IMR-90 (cell line): ENCODE results near the gene DHRS7B. TPM values are rescaled to one million over a fixed set of nuclear protein-coding genes. Genes with fewer than 3 reads are reported as not detected.

Experiments used
- ATAC-seq: fragments of 200-7000 bp; cut with Tn5 transposase; 2 replicates; pipeline ENCODE4 v1.9.1; 2020; ENCODE audit warnings: low read depth, mild to moderate bottlenecking, moderate library complexity
- BruUV-seq: library from RNA; stranded (reverse); fragments of 400-500 nt; replicated peaks from 2 replicates; lab custom pipeline; 2021; lab: Mats Ljungman, UMichigan
- CTCF ChIA-PET: fragments of 300-600 bp; formaldehyde crosslinking; extraction: SDS; loops from one replicate; lab custom pipeline; 2021; ENCODE audit warnings: antibody characterized with exemption; lab: Yijun Ruan, JAX
- POLR2A ChIA-PET: fragments of 300-600 bp; sonication (Branson Sonifier 250); formaldehyde crosslinking; loops from one replicate; lab custom pipeline; 2022; ENCODE audit warnings: antibody characterized with exemption; ENCODE audit not compliant: unreplicated experiment; lab: Charles Lee
- DNase-seq: peaks from one replicate; pipeline ENCODE4 v3.0.0; 2013
- H2AFZ ChIP-seq: replicated peaks from 2 replicates; pipeline ENCODE3; 2013; ENCODE audit warnings: low read length, mild to moderate bottlenecking; ENCODE audit not compliant: poor library complexity
- H2AK5ac ChIP-seq: 2 replicates; pipeline ENCODE4 v1.6.1; 2013; ENCODE audit warnings: low read depth, low read length, inconsistent platforms
- H2AK9ac ChIP-seq: replicated peaks from 2 replicates; pipeline ENCODE3; 2013; ENCODE audit warnings: mild to moderate bottlenecking, low read depth, low read length, moderate library complexity; ENCODE audit not compliant: poor library complexity
- H2BK120ac ChIP-seq: 2 replicates; pipeline ENCODE4 v1.6.1; 2013; ENCODE audit warnings: low read depth, low read length, inconsistent platforms
- H2BK15ac ChIP-seq: 3 replicates; pipeline ENCODE4 v1.6.1; 2013; ENCODE audit warnings: low read depth, low read length, inconsistent platforms
- H2BK20ac ChIP-seq: 2 replicates; pipeline ENCODE4 v1.6.1; 2013; ENCODE audit warnings: low read depth, mild to moderate bottlenecking, inconsistent platforms, low read length, moderate library complexity
- H2BK5ac ChIP-seq: 2 replicates; pipeline ENCODE4 v1.6.1; 2013; ENCODE audit warnings: mild to moderate bottlenecking, low read depth, low read length, inconsistent platforms; ENCODE audit not compliant: poor library complexity, severe bottlenecking
- H3K14ac ChIP-seq: replicated peaks from 2 replicates; pipeline ENCODE4 v1.6.1; 2013; ENCODE audit warnings: low read depth, low read length, inconsistent platforms
- H3K18ac ChIP-seq: 2 replicates; pipeline ENCODE4 v1.6.1; 2013; ENCODE audit warnings: low read depth, low read length, control low read depth
- H3K23ac ChIP-seq: 2 replicates; pipeline ENCODE4 v1.6.1; 2013; ENCODE audit warnings: low read depth, low read length, inconsistent platforms
- H3K27ac ChIP-seq: 2 replicates; pipeline ENCODE4 v1.5.1; 2013; ENCODE audit warnings: mild to moderate bottlenecking, control low read depth, low read length; ENCODE audit not compliant: insufficient read depth
- H3K27me3 ChIP-seq: 2 replicates; pipeline ENCODE4 v1.6.1; 2013; ENCODE audit warnings: low read length; ENCODE audit not compliant: control insufficient read depth, insufficient read depth
- H3K36me3 ChIP-seq: 2 replicates; pipeline ENCODE4 v1.6.1; 2013; ENCODE audit warnings: low read length, mixed read lengths; ENCODE audit not compliant: control insufficient read depth, insufficient read depth
- H3K4ac ChIP-seq: 2 replicates; pipeline ENCODE4 v1.6.1; 2013; ENCODE audit warnings: low read depth, low read length, inconsistent platforms
- H3K4me1 ChIP-seq: 2 replicates; pipeline ENCODE4 v1.6.1; 2013; ENCODE audit warnings: low read length, mixed read lengths; ENCODE audit not compliant: control insufficient read depth, insufficient read depth
- H3K4me2 ChIP-seq: 2 replicates; pipeline ENCODE4 v1.6.1; 2013; ENCODE audit warnings: low read depth, mild to moderate bottlenecking, control low read depth, low read length, moderate library complexity
- H3K4me3 ChIP-seq: 2 replicates; pipeline ENCODE4 v1.5.1; 2013; ENCODE audit warnings: low read depth, mild to moderate bottlenecking, control low read depth, low read length, moderate library complexity; ENCODE audit not compliant: insufficient read depth
- H3K56ac ChIP-seq: 2 replicates; pipeline ENCODE4 v1.6.1; 2013; ENCODE audit warnings: low read length, inconsistent platforms; ENCODE audit not compliant: insufficient read depth; ENCODE audit errors: extremely low read depth
- H3K79me1 ChIP-seq, 2 experiments: 2 replicates each; pipeline ENCODE4 v1.6.1; 2013; ENCODE audit warnings: low read length in 2 of 2, inconsistent platforms in 1 of 2, low read depth in 1 of 2
- H3K9ac ChIP-seq: 2 replicates; pipeline ENCODE4 v1.6.1; 2013; ENCODE audit warnings: low read depth, low read length, control low read depth
- H3K9me1 ChIP-seq: 2 replicates; pipeline ENCODE4 v1.6.1; 2013; ENCODE audit warnings: low read length, inconsistent platforms; ENCODE audit not compliant: insufficient read depth
- H3K9me3 ChIP-seq: 2 replicates; pipeline ENCODE4 v1.6.1; 2013; ENCODE audit warnings: low read length; ENCODE audit not compliant: control insufficient read depth, insufficient read depth
- H4K20me1 ChIP-seq: 2 replicates; pipeline ENCODE4 v1.6.1; 2013; ENCODE audit warnings: low read length, inconsistent platforms; ENCODE audit not compliant: insufficient read depth
- H4K5ac ChIP-seq: 2 replicates; pipeline ENCODE4 v1.6.1; 2013; ENCODE audit warnings: mild to moderate bottlenecking, low read depth, low read length, control low read depth
- H4K8ac ChIP-seq, 2 experiments: 2 replicates each; pipeline ENCODE4 v1.6.1; 2013; ENCODE audit warnings: low read depth in 2 of 2, low read length in 2 of 2, control low read depth in 1 of 2, inconsistent platforms in 1 of 2
- H4K91ac ChIP-seq: 2 replicates; pipeline ENCODE4 v1.6.1; 2013; ENCODE audit warnings: low read depth, low read length, inconsistent platforms; ENCODE audit not compliant: insufficient read depth
- BHLHE40 ChIP-seq: fragments of 150-350 bp; IDR thresholded peaks from 2 replicates; pipeline ENCODE4 v1.6.1; 2016; ENCODE audit warnings: mild to moderate bottlenecking, low read depth, low read length
- CEBPB ChIP-seq: IDR thresholded peaks from 2 replicates; pipeline ENCODE4 v1.6.1; 2012; ENCODE audit warnings: low read depth, low read length, improper control_type of control experiment
- CHD1 ChIP-seq: IDR thresholded peaks from 2 replicates; pipeline ENCODE4 v1.6.1; 2012; ENCODE audit warnings: low read depth, low read length, improper control_type of control experiment
- ELK1 ChIP-seq: fragments of 150-350 bp; IDR thresholded peaks from 2 replicates; pipeline ENCODE4 v1.6.1; 2016; ENCODE audit warnings: low read depth, mild to moderate bottlenecking, low read length, moderate library complexity, borderline replicate concordance
- FOS ChIP-seq: fragments of 150-350 bp; IDR thresholded peaks from 2 replicates; pipeline ENCODE4 v1.6.1; 2016; ENCODE audit warnings: low read depth, low read length
- MAFK ChIP-seq: IDR thresholded peaks from 2 replicates; pipeline ENCODE4 v1.6.1; 2012; ENCODE audit warnings: low read depth, low read length, improper control_type of control experiment
- MAZ ChIP-seq: IDR thresholded peaks from 2 replicates; pipeline ENCODE4 v1.6.1; 2012; ENCODE audit warnings: low read depth, mild to moderate bottlenecking, low read length, improper control_type of control experiment, moderate library complexity, borderline replicate concordance
- MXI1 ChIP-seq: IDR thresholded peaks from 2 replicates; pipeline ENCODE4 v1.6.1; 2012; ENCODE audit warnings: low read depth, mild to moderate bottlenecking, low read length, moderate library complexity, borderline replicate concordance
- NFE2L2 ChIP-seq: fragments of 150-350 bp; IDR thresholded peaks from 2 replicates; pipeline ENCODE4 v1.6.1; 2016; ENCODE audit warnings: low read depth, mild to moderate bottlenecking, low read length
- POLR2A ChIP-seq: IDR thresholded peaks from 2 replicates; pipeline ENCODE4 v1.6.1; 2012; ENCODE audit warnings: mild to moderate bottlenecking, low read depth, low read length
- RAD21 ChIP-seq: IDR thresholded peaks from 2 replicates; pipeline ENCODE4 v1.6.1; 2012; ENCODE audit warnings: low read length, improper control_type of control experiment
- RCOR1 ChIP-seq: IDR thresholded peaks from 2 replicates; pipeline ENCODE4 v1.6.1; 2012; ENCODE audit warnings: mild to moderate bottlenecking, low read length, improper control_type of control experiment; ENCODE audit not compliant: insufficient replicate concordance
- RFX5 ChIP-seq: IDR thresholded peaks from 2 replicates; pipeline ENCODE4 v1.8.0; 2012; ENCODE audit warnings: low read depth, mild to moderate bottlenecking, low read length, moderate library complexity
- SMC3 ChIP-seq: fragments of 150-350 bp; IDR thresholded peaks from 2 replicates; pipeline ENCODE4 v1.6.1; 2016; ENCODE audit warnings: low read depth, mild to moderate bottlenecking, antibody characterized with exemption, low read length, moderate library complexity
- USF2 ChIP-seq: fragments of 150-350 bp; IDR thresholded peaks from 2 replicates; pipeline ENCODE4 v1.6.1; 2017; ENCODE audit warnings: mild to moderate bottlenecking, antibody characterized with exemption, low read length, low read depth
- WGBS, 2 experiments: methylation state at CpG; one replicate each; pipeline versions ENCODE4 v1.1.5 to v1.1.7; 2013; ENCODE audit warnings: missing lambda C conversion rate in 2 of 2; ENCODE audit not compliant: insufficient read length in 1 of 2; ENCODE audit errors: extremely low coverage in 2 of 2; 5-methylcytosine and 5-hydroxymethylcytosine counted together
- dilution Hi-C: fragments of 300-500 bp; cut with HindIII; formaldehyde crosslinking; loops from one replicate; pipeline ENCODE4 v1.14.3; 2018; ENCODE audit warnings: low sequenced_read_pairs; ENCODE audit not compliant: unreplicated experiment
- in situ Hi-C: fragments of 300-500 bp; cut with MboI; formaldehyde crosslinking; loops from 3 replicates; pipeline ENCODE4 v1.14.3; 2019; ENCODE audit warnings: low sequenced_read_pairs, inconsistent platforms, mixed read lengths
- intact Hi-C: fragments of 100-400 bp; cut with micrococcal nuclease; formaldehyde crosslinking; loops from 2 replicates; pipeline ENCODE4 v1.10.0; 2022
- polyA plus RNA-seq, 3 experiments: library from polyadenylated mRNA; depleted of rRNA; stranded (reverse); fragments of >200 nt; gene quantifications; 2 replicates each; pipeline ENCODE4 v1.2.3, GENCODE V29; 2012; ENCODE audit warnings: low replicate concordance in 1 of 3
- total RNA-seq: library from RNA; depleted of rRNA; stranded (reverse); fragments of >200 nt; gene quantifications from 2 replicates; pipeline ENCODE4 v1.2.3, GENCODE V29; 2012
- TF ChIP-seq, protein P1 (sequence below): conservative IDR thresholded peaks from 2 replicates; pipeline ENCODE4 v1.5.1; 2012; ENCODE audit warnings: mild to moderate bottlenecking, low read depth, low read length, improper control_type of control experiment

The DHRS7B gene
- total and polyA plus RNA-seq, 2 of the 4 experiments (the other 2 are of a cell fraction): 24.4 to 34.4 TPM

- intact Hi-C loops (no loop called here), in situ Hi-C loops (no loop called here), dilution Hi-C loops (no loop called here)
- H2BK5ac ChIP-seq: no peak overlapping the region
- no peak overlapping the region for H3K23ac ChIP-seq
- POLR2A ChIA-PET: no interaction called here
- H3K4ac ChIP-seq: no peak overlapping the region
- no TSS peak for BruUV-seq
- H2BK15ac ChIP-seq: no peak overlapping the region
- H3K9ac ChIP-seq: no peak overlapping the region
- H2AFZ ChIP-seq: no peak overlapping the region
- H2BK120ac ChIP-seq: no peak overlapping the region
- no peaks in the 10 kb centered on the region for H4K20me1 ChIP-seq
- no peaks in the 10 kb centered on the region for H3K79me1 ChIP-seq
- ATAC-seq: no peak
- H3K27me3 ChIP-seq: no peaks in the 10 kb centered on the region
- H3K4me2 ChIP-seq: no peak overlapping the region
- H2AK5ac ChIP-seq: no peak overlapping the region
- no peaks in the 10 kb centered on the region for H3K9me3 ChIP-seq
- H3K14ac ChIP-seq: no peak overlapping the region
- H3K56ac ChIP-seq: no peak overlapping the region
- DNase-seq: no peak
- peaks cover 10% of the 10 kb centered on the region; the same call in 1 of the 2 replicates for H3K9me1 ChIP-seq
- no peak overlapping the region for H4K5ac ChIP-seq
- no peak overlapping the region for H3K27ac ChIP-seq
- no peak overlapping the region for H4K8ac ChIP-seq
- H2BK20ac ChIP-seq: no peak overlapping the region
- TF ChIP-seq SMC3 (no peak), USF2 (no peak), RFX5 (no peak), MAZ (no peak), RCOR1 (no peak), ELK1 (no peak), CHD1 (no peak), BHLHE40 (no peak), NFE2L2 (no peak), MXI1 (no peak), CEBPB (no peak), RAD21 (no peak), MAFK (no peak), POLR2A (no peak), FOS (no peak)
- TF ChIP-seq, protein P1, sequence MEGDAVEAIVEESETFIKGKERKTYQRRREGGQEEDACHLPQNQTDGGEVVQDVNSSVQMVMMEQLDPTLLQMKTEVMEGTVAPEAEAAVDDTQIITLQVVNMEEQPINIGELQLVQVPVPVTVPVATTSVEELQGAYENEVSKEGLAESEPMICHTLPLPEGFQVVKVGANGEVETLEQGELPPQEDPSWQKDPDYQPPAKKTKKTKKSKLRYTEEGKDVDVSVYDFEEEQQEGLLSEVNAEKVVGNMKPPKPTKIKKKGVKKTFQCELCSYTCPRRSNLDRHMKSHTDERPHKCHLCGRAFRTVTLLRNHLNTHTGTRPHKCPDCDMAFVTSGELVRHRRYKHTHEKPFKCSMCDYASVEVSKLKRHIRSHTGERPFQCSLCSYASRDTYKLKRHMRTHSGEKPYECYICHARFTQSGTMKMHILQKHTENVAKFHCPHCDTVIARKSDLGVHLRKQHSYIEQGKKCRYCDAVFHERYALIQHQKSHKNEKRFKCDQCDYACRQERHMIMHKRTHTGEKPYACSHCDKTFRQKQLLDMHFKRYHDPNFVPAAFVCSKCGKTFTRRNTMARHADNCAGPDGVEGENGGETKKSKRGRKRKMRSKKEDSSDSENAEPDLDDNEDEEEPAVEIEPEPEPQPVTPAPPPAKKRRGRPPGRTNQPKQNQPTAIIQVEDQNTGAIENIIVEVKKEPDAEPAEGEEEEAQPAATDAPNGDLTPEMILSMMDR: no peak
- peaks cover 14% of the 10 kb centered on the region; the same call in 1 of the 2 replicates for H3K36me3 ChIP-seq
- no peak overlapping the region for H4K91ac ChIP-seq
- WGBS, 2 experiments: 100% methylated on average over 1 of the region's 1 CpG; no CpG with 5 or more reads in 1 of the 2 experiments
- H2AK9ac ChIP-seq: no peak overlapping the region
- H3K4me1 ChIP-seq: no peaks in the 10 kb centered on the region
- no peak overlapping the region for H3K18ac ChIP-seq
- H3K4me3 ChIP-seq: no peak overlapping the region
- CTCF ChIA-PET: interaction anchor here (0.6 to 1.0 kb wide), 2 partner anchors 9 to 240 kb away, joined by 4 read pairs; no protein-coding TSS in a partner anchor
Measured at GRCh38 chr17:21185061-21185460, 58.3 kb downstream of the DHRS7B start.
